K562 (cell line): ENCODE results near the gene HAL. TPM values are rescaled to one million over a fixed set of nuclear protein-coding genes. Genes with fewer than 3 reads are reported as not detected.

Source experiments
- ATF7 ChIP-seq: fragments of 450-650 bp; IDR thresholded peaks from 2 replicates; pipeline ENCODE4 v1.7.1; 2014; ENCODE audit warnings: mild to moderate bottlenecking, moderate library complexity
- CBX5 ChIP-seq: IDR thresholded peaks from 2 replicates; pipeline ENCODE4 v1.6.1; 2014; ENCODE audit warnings: low read depth, borderline replicate concordance
- CCAR2 ChIP-seq: fragments of 200-400 bp; formaldehyde crosslinking; IDR thresholded peaks from 2 replicates; pipeline ENCODE4 v1.6.1; 2017; ENCODE audit warnings: mild to moderate bottlenecking, low read depth, low read length
- CREB3L1 ChIP-seq: fragments of 450-650 bp; IDR thresholded peaks from 2 replicates; pipeline ENCODE4 v1.6.1; 2014; ENCODE audit warnings: low read depth, mild to moderate bottlenecking, moderate library complexity, borderline replicate concordance
- E2F4 ChIP-seq: sonication (generic); formaldehyde crosslinking; IDR thresholded peaks from 2 replicates; pipeline ENCODE4 v1.8.0; 2022; ENCODE audit warnings: mild to moderate bottlenecking, low read depth, missing genetic modification reagents
- ELF2 ChIP-seq: fragments of 250-450 bp; sonication (Bioruptor Pico); IDR thresholded peaks from 2 replicates; pipeline ENCODE4 v1.5.0; 2021; ENCODE audit warnings: mild to moderate bottlenecking
- FIP1L1 ChIP-seq: fragments of 200-400 bp; formaldehyde crosslinking; IDR thresholded peaks from 2 replicates; pipeline ENCODE4 v1.6.1; 2018; ENCODE audit warnings: mild to moderate bottlenecking, low read depth, low read length; ENCODE audit not compliant: poor library complexity, severe bottlenecking
- FUS ChIP-seq: fragments of 200-400 bp; formaldehyde crosslinking; optimal IDR thresholded peaks from 2 replicates; pipeline ENCODE3; 2017; ENCODE audit warnings: low read depth, low read length
- MAFF ChIP-seq: IDR thresholded peaks from 2 replicates; pipeline ENCODE4 v1.6.1; 2012; ENCODE audit warnings: low read length, improper control_type of control experiment
- MAFK ChIP-seq: IDR thresholded peaks from 2 replicates; pipeline ENCODE4 v1.6.1; 2011; ENCODE audit warnings: low read length, improper control_type of control experiment
- NFE2 ChIP-seq: IDR thresholded peaks from 2 replicates; pipeline ENCODE4 v1.6.1; 2014; ENCODE audit warnings: antibody characterized with exemption, low read depth
- POU5F1 ChIP-seq: fragments of 150-350 bp; IDR thresholded peaks from 2 replicates; pipeline ENCODE4 v1.6.1; 2014; ENCODE audit warnings: borderline replicate concordance, low read length, low read depth, mild to moderate bottlenecking; ENCODE audit not compliant: partially characterized antibody
- RBM17 ChIP-seq: fragments of 200-400 bp; formaldehyde crosslinking; IDR thresholded peaks from 2 replicates; pipeline ENCODE4 v1.6.1; 2017; ENCODE audit warnings: low read depth, mild to moderate bottlenecking, low read length, borderline replicate concordance
- SREBF2 ChIP-seq: sonication (generic); formaldehyde crosslinking; IDR thresholded peaks from 2 replicates; pipeline ENCODE4 v1.4.0; 2020; ENCODE audit warnings: mild to moderate bottlenecking, missing genetic modification reagents
- SRF ChIP-seq, 2 experiments: fragments of 250-450, 450-650 bp in 1 of 2; sonication (Bioruptor Pico) in 1 of 2; sonication (generic) in 1 of 2; formaldehyde crosslinking; IDR thresholded peaks; 2 replicates each; pipeline versions ENCODE4 v1.5.0 to v1.5.1; 2020 to 2022; ENCODE audit warnings: mild to moderate bottlenecking in 1 of 2, missing genetic modification reagents in 1 of 2
- TFE3 ChIP-seq: fragments of 450-650 bp; formaldehyde crosslinking; IDR thresholded peaks from 2 replicates; pipeline ENCODE4 v1.4.0; 2020; ENCODE audit warnings: mild to moderate bottlenecking, mixed read lengths
- USF2 ChIP-seq: sonication (generic); formaldehyde crosslinking; IDR thresholded peaks from 2 replicates; pipeline ENCODE4 v1.5.0; 2020; ENCODE audit warnings: missing genetic modification reagents
- ZBTB5 ChIP-seq: fragments of 450-650 bp; IDR thresholded peaks from 2 replicates; pipeline ENCODE4 v1.6.1; 2017; ENCODE audit warnings: antibody characterized with exemption
- ZNF311 ChIP-seq: fragments of 250-450 bp; sonication (Bioruptor Pico); IDR thresholded peaks from 2 replicates; pipeline ENCODE4 v1.4.0; 2020; ENCODE audit warnings: mild to moderate bottlenecking, moderate library complexity
- ZNF431 ChIP-seq: sonication (generic); formaldehyde crosslinking; IDR thresholded peaks from 2 replicates; pipeline ENCODE4 v1.8.0; 2022; ENCODE audit warnings: mild to moderate bottlenecking, missing genetic modification reagents
- ZNF57 ChIP-seq: fragments of 450-650 bp; formaldehyde crosslinking; IDR thresholded peaks from 2 replicates; pipeline ENCODE4 v1.4.0; 2020; ENCODE audit warnings: mild to moderate bottlenecking, moderate library complexity
- ZNF79 ChIP-seq: fragments of 250-450 bp; sonication (Bioruptor Pico); IDR thresholded peaks from 2 replicates; pipeline ENCODE4 v1.4.0; 2020; ENCODE audit warnings: low read depth, mild to moderate bottlenecking, moderate library complexity
- ZSCAN29 ChIP-seq: fragments of 450-650 bp; IDR thresholded peaks from 2 replicates; pipeline ENCODE4 v1.6.1; 2017
- polyA plus RNA-seq, 8 experiments: library from polyadenylated mRNA; depleted of rRNA in 4 of 8; stranded (reverse) in 5 of 8; unstranded in 3 of 8; fragments of >200 nt; fragmentation: Nextera tagmentation in 2 of 8; fragmentation: Illumina TruSeq in 1 of 8; extraction: Ambion mirVana in 2 of 8; extraction: Trizol in 1 of 8; gene quantifications; 2 replicates each; pipeline versions ENCODE4 v1.2.1 to v1.2.3, GENCODE V29; 2011 to 2014; ENCODE audit warnings: inconsistent platforms in 1 of 8, missing spikeins in 1 of 8
- total RNA-seq, 7 experiments: library from RNA; depleted of rRNA in 6 of 7; stranded (reverse); fragments of >200 nt in 6 of 7; fragmentation: Illumina TruSeq in 2 of 7; extraction: Trizol in 2 of 7; gene quantifications; 2 replicates each; pipeline versions ENCODE4 v1.2.1 to v1.2.3, GENCODE V29; 2011 to 2021; ENCODE audit warnings: low replicate concordance in 1 of 7

Gene HAL
- total and polyA plus RNA-seq, 9 of the 15 experiments (the other 6 are each of a cell fraction or from before 2014, with no cell fraction given), result 0.03 to 0.36 (median 0.20) TPM; not detected in 4

- no peak for TF ChIP-seq RBM17
- TF ChIP-seq E2F4 (CRISPR knock-in tag), result no peak
- no peak for TF ChIP-seq CBX5
- TF ChIP-seq ATF7, result no peak
- TF ChIP-seq CREB3L1, result no peak
- TF ChIP-seq CCAR2, result no peak
- no peak for TF ChIP-seq SRF (CRISPR knock-in tag; IDR thresholded peaks at IDR 0.05)
- TF ChIP-seq ZSCAN29, result no peak
- peak; percentile 21; the same call in 1 of the 2 replicates for TF ChIP-seq MAFK
- TF ChIP-seq POU5F1, result no peak
- no peak for TF ChIP-seq SREBF2 (CRISPR knock-in tag)
- peak; percentile 13; the same call in 1 of the 2 replicates for TF ChIP-seq MAFF
- no peak for TF ChIP-seq NFE2
- TF ChIP-seq ZBTB5, result no peak
- no peak for TF ChIP-seq FUS
- no peak for TF ChIP-seq ZNF57 (CRISPR knock-in tag)
- peak; percentile 92 for TF ChIP-seq TFE3 (CRISPR knock-in tag)
- no peak for TF ChIP-seq FIP1L1
- TF ChIP-seq ZNF431, result no peak
- no peak for TF ChIP-seq ZNF79 (CRISPR knock-in tag)
- TF ChIP-seq ELF2 (CRISPR knock-in tag), result no peak
- TF ChIP-seq USF2 (CRISPR knock-in tag), result peak; percentile 34
- no peak for TF ChIP-seq ZNF311 (CRISPR knock-in tag)
Measured at GRCh38 chr12:95972832-95973456, 23.2 kb downstream of the HAL start (continued).
